ENCODE results near the gene ZNF853. TPM values are rescaled to one million over a fixed set of nuclear protein-coding genes. Genes with fewer than 3 reads are reported as not detected.
A peak's percentile ranks its signal among the peaks of the same experiment; 100 is the strongest.

ZNF853 gene
- polyA plus RNA-seq, 3 donors = 0.15 TPM; not detected in 2

- intact Hi-C loops (cut with micrococcal nuclease) = no loop called here
- DNase-seq = no peak
- Histone ChIP-seq H3K4me3 (replicated peaks in 1 of 3; ENCODE audit: low read depth in 2 of 3, low read length in 3 of 3) (no peak overlapping the region), H3K79me2 (ENCODE audit: insufficient read depth, low read length) (no peaks in the 10 kb centered on the region), H2AFZ (ENCODE audit: insufficient read depth, low read depth, low read length, poor library complexity, severe bottlenecking) (peak overlapping the region; percentile 41), H3K9ac (ENCODE audit: insufficient read depth, low read length, poor library complexity, severe bottlenecking) (no peak overlapping the region), H3K27me3 (ENCODE audit: control insufficient read depth in 2 of 2, insufficient read depth in 2 of 2, low read length in 2 of 2) (peaks cover 15 to 52% of the 10 kb centered on the region in 2 donors), H3K36me3 (replicated peaks in 1 of 2; ENCODE audit: control insufficient read depth in 1 of 2, insufficient read depth in 2 of 2, low read length in 2 of 2) (no peaks in the 10 kb centered on the region), H4K20me1 (ENCODE audit: insufficient read depth, low read length) (no peaks in the 10 kb centered on the region), H3K9me3 (replicated peaks in 1 of 2; ENCODE audit: control insufficient read depth in 1 of 2, insufficient read depth in 1 of 2, low read length in 2 of 2) (peaks cover 2 to 5% of the 10 kb centered on the region in 2 donors), H3K27ac (ENCODE audit: low read depth in 1 of 2, low read length in 2 of 2) (no peak overlapping the region), H3K4me1 (ENCODE audit: control insufficient read depth in 1 of 2, insufficient read depth in 2 of 2, low read length in 2 of 2) (peaks cover 2 to 11% of the 10 kb centered on the region in 2 donors), H3K4me2 (replicated peaks; ENCODE audit: extremely low read depth, low read length, poor library complexity, severe bottlenecking) (peak overlapping the region; percentile 3)
- peaks cover 1 to 24% (median 5%) of the 10 kb centered on the region in 7 donors for H3K9me3 Mint-ChIP-seq
- H3K27me3 Mint-ChIP-seq (ENCODE audit: low read depth in 3 of 3) = peaks cover 42 to 67% (median 63%) of the 10 kb centered on the region in 3 donors
- peaks cover 0 to 2% of the 10 kb centered on the region in 2 donors for H3K36me3 Mint-ChIP-seq
- H3K4me1 Mint-ChIP-seq = peaks cover 11% of the 10 kb centered on the region
- TF ChIP-seq, protein P1, sequence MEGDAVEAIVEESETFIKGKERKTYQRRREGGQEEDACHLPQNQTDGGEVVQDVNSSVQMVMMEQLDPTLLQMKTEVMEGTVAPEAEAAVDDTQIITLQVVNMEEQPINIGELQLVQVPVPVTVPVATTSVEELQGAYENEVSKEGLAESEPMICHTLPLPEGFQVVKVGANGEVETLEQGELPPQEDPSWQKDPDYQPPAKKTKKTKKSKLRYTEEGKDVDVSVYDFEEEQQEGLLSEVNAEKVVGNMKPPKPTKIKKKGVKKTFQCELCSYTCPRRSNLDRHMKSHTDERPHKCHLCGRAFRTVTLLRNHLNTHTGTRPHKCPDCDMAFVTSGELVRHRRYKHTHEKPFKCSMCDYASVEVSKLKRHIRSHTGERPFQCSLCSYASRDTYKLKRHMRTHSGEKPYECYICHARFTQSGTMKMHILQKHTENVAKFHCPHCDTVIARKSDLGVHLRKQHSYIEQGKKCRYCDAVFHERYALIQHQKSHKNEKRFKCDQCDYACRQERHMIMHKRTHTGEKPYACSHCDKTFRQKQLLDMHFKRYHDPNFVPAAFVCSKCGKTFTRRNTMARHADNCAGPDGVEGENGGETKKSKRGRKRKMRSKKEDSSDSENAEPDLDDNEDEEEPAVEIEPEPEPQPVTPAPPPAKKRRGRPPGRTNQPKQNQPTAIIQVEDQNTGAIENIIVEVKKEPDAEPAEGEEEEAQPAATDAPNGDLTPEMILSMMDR (IDR thresholded peaks at IDR 0.05) = no peak
- H3K27ac Mint-ChIP-seq = no peak overlapping the region
- H3K4me3 Mint-ChIP-seq = peak overlapping the region in 1 of 2 donors; percentile 67
- WGBS (ENCODE audit: insufficient coverage) = 2% methylated on average over 56 of the region's 63 CpGs
Observed at GRCh38 chr7:6615723-6616555, 529 bp downstream of the ZNF853 start.

GRCh38 chr7:6616854-6617643 lies 1.6 kb downstream of the ZNF853 start:
- H3K27ac ChIP-seq (ENCODE audit: low read depth in 1 of 2, low read length in 2 of 2) = no peak overlapping the region
- no peak overlapping the region for H2AFZ ChIP-seq (ENCODE audit: insufficient read depth, low read depth, low read length, poor library complexity, severe bottlenecking)
- peak overlapping the region in 1 of 2 donors; percentile 63 for H3K4me3 Mint-ChIP-seq
- no peak overlapping the region for H3K4me2 ChIP-seq (replicated peaks; ENCODE audit: extremely low read depth, low read length, poor library complexity, severe bottlenecking)
- DNase-seq = no peak
- H3K4me3 ChIP-seq (replicated peaks in 1 of 3; ENCODE audit: low read depth in 2 of 3, low read length in 3 of 3) = no peak overlapping the region
- H3K79me2 ChIP-seq (ENCODE audit: insufficient read depth, low read length) = no peaks in the 10 kb centered on the region
- peaks cover 0 to 1% of the 10 kb centered on the region in 2 donors for H3K36me3 Mint-ChIP-seq
- TF ChIP-seq, protein P1 (IDR thresholded peaks at IDR 0.05) = no peak
- peaks cover 46 to 64% (median 60%) of the 10 kb centered on the region in 3 donors for H3K27me3 Mint-ChIP-seq (ENCODE audit: low read depth in 3 of 3)
- intact Hi-C loops (cut with micrococcal nuclease) = no loop called here
- peaks cover 6 to 32% (median 15%) of the 10 kb centered on the region in 7 donors for H3K9me3 Mint-ChIP-seq
- H3K4me1 Mint-ChIP-seq = peaks cover 15% of the 10 kb centered on the region
- peaks cover 5 to 13% of the 10 kb centered on the region in 2 donors for H3K9me3 ChIP-seq (replicated peaks in 1 of 2; ENCODE audit: control insufficient read depth in 1 of 2, insufficient read depth in 1 of 2, low read length in 2 of 2)
- peaks cover 15 to 52% of the 10 kb centered on the region in 2 donors for H3K27me3 ChIP-seq (ENCODE audit: control insufficient read depth in 2 of 2, insufficient read depth in 2 of 2, low read length in 2 of 2)
- peaks cover 13 to 23% of the 10 kb centered on the region in 2 donors for H3K4me1 ChIP-seq (ENCODE audit: control insufficient read depth in 1 of 2, insufficient read depth in 2 of 2, low read length in 2 of 2)
- H4K20me1 ChIP-seq (ENCODE audit: insufficient read depth, low read length) = no peaks in the 10 kb centered on the region
- 92% methylated on average over 20 of the region's 20 CpGs for WGBS (ENCODE audit: insufficient coverage)
- H3K9ac ChIP-seq (ENCODE audit: insufficient read depth, low read length, poor library complexity, severe bottlenecking) = no peak overlapping the region
- H3K36me3 ChIP-seq (replicated peaks in 1 of 2; ENCODE audit: control insufficient read depth in 1 of 2, insufficient read depth in 2 of 2, low read length in 2 of 2) = no peaks in the 10 kb centered on the region
- H3K27ac Mint-ChIP-seq = no peak overlapping the region
